DOHH2 (cell line): ENCODE measurements around the gene ACER3.

Experiments
- CTCF ChIP-seq: fragments of 200-600 bp; sonication (generic); IDR thresholded peaks from one replicate; pipeline ENCODE4 v1.5.1; 2014; ENCODE audit warnings: antibody characterized with exemption, mild to moderate bottlenecking, low read depth, low read length; ENCODE audit not compliant: poor library complexity, severe bottlenecking
- EZH2phosphoT487 ChIP-seq: fragments of 200-600 bp; sonication (generic); IDR thresholded peaks from 2 replicates; pipeline ENCODE4 v1.6.1; 2017; ENCODE audit warnings: borderline replicate concordance, mild to moderate bottlenecking, antibody characterized with exemption, low read length, moderate library complexity, mixed read lengths

GRCh38 chr11:76846441-76846840 lies 14.3 kb upstream of the ACER3 start:
- TF ChIP-seq CTCF (no peak), EZH2phosphoT487 (no peak)
